Nephron progenitor cell (in vitro differentiated cells): ENCODE results near the gene STARD10.

Experiments
- DNase-seq: peaks from one replicate; pipeline ENCODE4 v3.0.0; 2021
- H3K27ac Mint-ChIP-seq: 2 replicates; pipeline ENCODE4 v1.8.0; 2021; ENCODE audit warnings: mild to moderate bottlenecking, moderate library complexity, mixed read lengths
- H3K27me3 Mint-ChIP-seq: 2 replicates; pipeline ENCODE4 v1.8.0; 2021; ENCODE audit warnings: mild to moderate bottlenecking, low read depth, mixed read lengths; ENCODE audit not compliant: poor library complexity
- H3K36me3 Mint-ChIP-seq: 2 replicates; pipeline ENCODE4 v1.8.0; 2021; ENCODE audit warnings: low read depth, mixed read lengths
- H3K4me1 Mint-ChIP-seq: 2 replicates; pipeline ENCODE4 v1.8.0; 2021; ENCODE audit warnings: mixed read lengths
- H3K4me3 Mint-ChIP-seq: 2 replicates; pipeline ENCODE4 v1.8.0; 2021; ENCODE audit warnings: mild to moderate bottlenecking, moderate library complexity, mixed read lengths
- H3K9me3 Mint-ChIP-seq: 2 replicates; pipeline ENCODE4 v1.8.0; 2021; ENCODE audit warnings: mild to moderate bottlenecking, moderate library complexity, mixed read lengths
- CTCF ChIP-seq: fragments of 200-600 bp; sonication (generic); IDR thresholded peaks from 2 replicates; pipeline ENCODE4 v1.5.0; 2021; ENCODE audit warnings: antibody characterized with exemption

Gene STARD10

GRCh38 chr11:72755713-72756285, 38.0 kb downstream of the STARD10 start:
- no peak overlapping the region for H3K4me3 Mint-ChIP-seq
- H3K36me3 Mint-ChIP-seq = peaks cover 13% of the 10 kb centered on the region
- peaks cover 14% of the 10 kb centered on the region for H3K27me3 Mint-ChIP-seq
- no peak for TF ChIP-seq CTCF
- no peak overlapping the region for H3K27ac Mint-ChIP-seq
- DNase-seq = no peak
- H3K4me1 Mint-ChIP-seq = peaks cover 46% of the 10 kb centered on the region
- H3K9me3 Mint-ChIP-seq = no peaks in the 10 kb centered on the region

GRCh38 chr11:72754544-72755155, 39.2 kb downstream of the STARD10 start:
- Mint-ChIP-seq H3K27ac (no peak overlapping the region), H3K4me3 (no peak overlapping the region), H3K27me3 (peaks cover 9% of the 10 kb centered on the region), H3K4me1 (peaks cover 45% of the 10 kb centered on the region), H3K9me3 (no peaks in the 10 kb centered on the region), H3K36me3 (peaks cover 11% of the 10 kb centered on the region)
- DNase-seq = no peak
- no peak for TF ChIP-seq CTCF

DNA sequence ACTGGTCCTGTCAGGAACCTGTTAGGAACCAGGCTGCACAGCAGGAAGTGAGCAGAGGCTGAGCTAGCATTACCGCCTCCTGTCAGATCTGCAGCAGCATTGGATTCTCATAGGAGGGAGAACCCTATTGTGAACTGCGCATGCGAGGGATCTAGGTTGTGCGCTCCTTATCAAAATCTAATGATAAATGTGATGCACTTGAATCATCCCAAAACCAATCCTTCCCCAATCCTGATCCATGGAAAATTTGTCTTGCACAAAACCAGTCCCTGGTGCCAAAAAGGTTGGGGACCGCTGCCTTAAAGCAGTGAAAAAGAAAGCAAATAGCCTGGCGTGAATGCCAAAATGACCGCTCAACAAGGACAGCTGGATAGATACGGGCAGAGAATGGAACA, 39.7 kb downstream of the STARD10 start:
- no peaks in the 10 kb centered on the region for H3K9me3 Mint-ChIP-seq
- H3K4me1 Mint-ChIP-seq = peaks cover 40% of the 10 kb centered on the region
- no peak overlapping the region for H3K27ac Mint-ChIP-seq
- H3K27me3 Mint-ChIP-seq = peaks cover 9% of the 10 kb centered on the region
- peaks cover 11% of the 10 kb centered on the region for H3K36me3 Mint-ChIP-seq
- DNase-seq = no peak
- no peak for TF ChIP-seq CTCF
- no peak overlapping the region for H3K4me3 Mint-ChIP-seq

GRCh38 chr11:72753341-72754148, 40.3 kb downstream of the STARD10 start:
- H3K4me1 Mint-ChIP-seq = peaks cover 34% of the 10 kb centered on the region
- peaks cover 9% of the 10 kb centered on the region for H3K27me3 Mint-ChIP-seq
- no peaks in the 10 kb centered on the region for H3K9me3 Mint-ChIP-seq
- no peak for DNase-seq
- peaks cover 11% of the 10 kb centered on the region for H3K36me3 Mint-ChIP-seq
- peak overlapping the region; percentile 91 for H3K4me3 Mint-ChIP-seq
- TF ChIP-seq CTCF = no peak
- no peak overlapping the region for H3K27ac Mint-ChIP-seq

GRCh38 chr11:72752088-72752914, 41.5 kb downstream of the STARD10 start, which contains the start of gene ARAP1:
Gene ARAP1, minus strand, starts transcription at chr11:72752408. Its CDS starts 25,280 bp downstream, at chr11:72727128.
- peaks cover 9% of the 10 kb centered on the region for H3K27me3 Mint-ChIP-seq
- peaks cover 31% of the 10 kb centered on the region for H3K4me1 Mint-ChIP-seq
- no peak for TF ChIP-seq CTCF
- H3K4me3 Mint-ChIP-seq = peak within 1 kb of the TSS; percentile 91
- peaks cover 11% of the 10 kb centered on the region for H3K36me3 Mint-ChIP-seq
- H3K9me3 Mint-ChIP-seq = no peaks in the 10 kb centered on the region
- peak; percentile 77 for DNase-seq
- H3K27ac Mint-ChIP-seq = no peak within 1 kb of the TSS
